HG03378 (cell line): ENCODE results near the gene MRPL2.
"Not testable (repeated sequence)": the region's sequence is repeated elsewhere in the genome, so short reads cannot be mapped to it uniquely, and the experiment has no call there.

Experiments
- ATAC-seq: cut with Tn5 transposase; IDR thresholded peaks from one replicate; pipeline ENCODE4 v1.9.1; 2021; ENCODE audit warnings: mild to moderate bottlenecking, moderate library complexity; ENCODE audit not compliant: unreplicated experiment

The MRPL2 gene

DNA sequence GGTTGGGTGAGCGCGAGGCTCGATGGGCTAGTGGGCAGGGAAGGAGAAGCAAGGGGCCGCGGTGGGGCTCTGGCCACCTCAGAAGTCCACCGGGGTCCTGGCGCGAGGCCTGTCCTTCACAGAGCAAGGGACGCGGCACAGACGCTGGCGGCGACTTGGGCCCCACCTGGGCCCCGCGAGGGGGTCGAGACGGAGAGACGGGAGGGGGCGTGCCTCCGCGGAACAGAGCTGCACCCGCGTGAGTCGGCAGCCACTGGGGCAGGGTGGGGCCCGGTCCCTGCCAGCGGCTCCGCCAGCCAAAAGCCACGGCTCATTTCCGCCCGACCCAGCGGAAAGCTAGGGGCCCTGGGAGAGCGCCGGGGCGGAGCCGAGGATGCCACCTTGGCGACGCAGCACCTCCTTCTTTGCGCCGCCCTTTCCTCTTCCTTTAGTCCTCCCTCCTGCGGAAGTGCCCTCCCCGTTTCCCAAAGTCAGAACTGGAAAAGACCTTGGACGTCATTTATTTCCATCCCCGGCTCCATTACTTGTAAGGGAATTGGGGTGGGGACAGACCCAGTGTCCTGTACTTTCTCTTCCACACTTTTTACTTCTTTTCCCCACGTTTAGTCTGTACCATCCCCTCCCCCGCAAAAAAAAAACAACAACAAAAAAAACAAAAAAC, 5.6 kb downstream of the MRPL2 start, which contains the start of gene CUL7:
Gene CUL7 (minus strand): TSS at position 307 of the 661 bp plus-strand sequence. CDS start 1,063 bp downstream, outside the sequence.
- peak; percentile 59 for ATAC-seq

DNA sequence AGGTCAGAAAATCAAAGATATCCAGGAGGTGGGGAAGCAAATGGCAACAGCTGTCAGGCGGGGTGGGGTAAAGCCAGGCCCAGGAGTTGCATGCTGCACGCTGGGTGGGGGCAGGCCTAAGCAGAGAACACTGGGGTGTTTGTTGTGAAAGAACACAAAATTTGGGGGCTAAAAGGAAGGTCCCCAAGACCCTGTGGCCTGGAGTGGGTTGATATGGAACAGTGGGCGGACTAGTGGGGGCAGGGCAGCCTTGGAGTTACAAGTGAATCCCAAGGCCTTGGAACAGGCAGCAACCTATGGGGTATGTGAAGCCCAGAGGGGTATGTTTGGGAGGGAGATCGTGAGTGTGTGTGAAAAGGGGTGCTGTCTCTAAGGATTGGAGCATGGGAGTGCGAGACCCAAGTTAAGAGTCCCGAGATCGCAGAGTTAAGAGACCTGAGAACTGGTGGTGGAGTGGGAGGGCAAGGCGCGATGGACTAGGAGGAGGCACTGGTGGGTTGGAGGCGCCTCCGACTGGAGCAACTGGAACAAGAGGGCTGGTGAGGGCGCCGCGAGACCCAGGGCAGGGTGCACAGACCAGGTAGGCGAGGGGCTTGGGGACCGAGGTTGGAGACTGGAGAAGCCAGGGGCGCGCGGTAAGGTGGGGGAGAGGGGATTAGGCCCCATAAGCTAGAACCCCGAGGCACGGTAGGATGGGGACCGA, 6.2 kb downstream of the MRPL2 start:
- ATAC-seq: no peak

DNA sequence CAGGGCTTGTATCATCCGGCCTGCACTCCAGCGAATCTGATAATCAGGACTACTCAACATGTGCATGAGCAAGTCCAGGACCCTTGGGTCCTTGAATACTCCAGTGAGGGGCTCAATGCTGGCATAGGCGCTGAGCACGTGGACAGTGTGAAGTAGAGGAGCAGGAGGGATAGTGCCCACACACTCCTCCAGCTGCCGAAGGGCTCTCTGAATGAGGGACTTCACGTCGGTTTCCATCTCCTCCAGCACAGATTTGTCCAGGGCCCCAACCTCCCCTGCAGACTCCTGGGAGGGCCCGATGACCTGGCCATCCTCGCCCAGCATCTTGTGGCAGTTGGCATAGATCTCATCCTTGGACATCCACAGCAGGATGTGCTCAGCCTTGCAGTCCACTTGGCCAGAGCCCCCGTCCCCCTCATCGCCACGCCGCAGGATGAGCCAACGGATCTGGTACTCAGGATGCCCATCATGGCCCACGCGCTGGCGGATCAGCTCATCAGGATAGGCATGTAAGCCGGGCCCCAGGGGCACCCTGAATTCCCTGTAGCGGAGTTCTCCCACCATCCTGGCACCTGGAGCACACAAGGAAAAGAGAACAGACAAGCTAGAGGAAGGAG, 6.9 kb downstream of the MRPL2 start:
- ATAC-seq: no peak

DNA sequence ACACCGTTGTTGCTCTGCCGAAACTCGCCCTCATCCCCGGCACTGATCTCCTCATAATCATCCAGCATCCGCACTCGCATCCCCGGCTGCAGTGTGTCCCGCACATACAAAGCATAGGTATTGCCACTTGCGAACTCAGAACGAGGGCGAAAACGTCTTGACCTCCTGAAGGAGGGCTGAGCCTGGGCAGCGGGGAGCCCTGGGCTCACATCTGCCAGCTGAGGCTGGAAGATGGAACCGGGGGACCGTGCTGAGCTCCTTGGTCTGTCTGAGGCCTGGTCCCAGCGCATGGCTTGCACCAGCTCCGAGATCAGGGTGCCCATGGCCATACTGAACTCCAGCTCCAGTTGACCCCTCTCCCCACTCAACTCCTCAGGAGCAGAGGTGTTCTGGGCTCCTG, 8.3 kb downstream of the MRPL2 start:
- ATAC-seq: no peak

DNA sequence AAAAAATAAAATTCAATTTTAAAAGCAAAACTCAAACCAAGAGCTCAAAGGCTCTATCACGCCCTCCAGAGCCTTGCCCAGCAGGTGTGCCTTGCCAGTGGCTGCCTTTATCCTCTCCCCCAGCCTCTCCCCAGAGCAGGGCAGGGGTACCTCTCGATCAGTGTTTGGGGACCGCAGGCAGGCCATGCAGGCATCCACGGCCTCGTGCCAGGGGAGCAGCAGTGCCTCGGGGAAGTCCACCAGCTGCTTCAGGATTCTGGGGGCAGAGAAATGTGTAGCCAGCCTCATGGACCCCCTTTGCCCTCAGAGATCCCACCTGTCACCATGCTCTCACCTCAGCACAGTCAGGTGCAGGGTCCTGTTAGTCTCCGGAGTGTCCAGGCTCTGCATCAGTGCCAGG, 11.2 kb downstream of the MRPL2 start:
- ATAC-seq: no peak

DNA sequence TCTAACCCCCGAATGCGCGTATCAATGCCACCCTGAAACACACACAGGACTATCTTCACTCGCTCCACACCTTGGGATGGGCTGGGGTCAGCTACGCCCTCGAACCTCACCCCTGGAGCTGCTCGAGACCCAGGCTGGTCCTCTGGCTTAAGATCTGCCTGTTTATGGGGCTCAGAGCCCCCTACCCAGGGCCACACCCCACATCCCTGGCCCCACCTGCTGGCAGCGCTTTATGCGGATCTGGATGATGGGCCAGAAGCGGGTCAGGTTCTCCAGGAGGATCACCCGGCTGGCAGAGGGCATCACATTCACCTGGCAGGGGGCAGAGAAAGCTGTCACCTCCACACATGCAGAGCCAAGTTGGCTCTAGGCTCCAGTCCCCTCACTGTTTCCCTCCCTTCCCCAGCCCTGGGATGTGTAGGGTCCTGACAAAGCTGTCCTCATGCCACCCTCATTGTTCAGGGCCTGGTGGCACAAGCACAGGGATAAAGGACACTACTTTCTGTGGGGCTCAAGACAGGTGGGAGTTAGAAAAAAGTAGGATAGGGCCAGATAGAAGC, 13.8 kb downstream of the MRPL2 start:
- no peak for ATAC-seq

DNA sequence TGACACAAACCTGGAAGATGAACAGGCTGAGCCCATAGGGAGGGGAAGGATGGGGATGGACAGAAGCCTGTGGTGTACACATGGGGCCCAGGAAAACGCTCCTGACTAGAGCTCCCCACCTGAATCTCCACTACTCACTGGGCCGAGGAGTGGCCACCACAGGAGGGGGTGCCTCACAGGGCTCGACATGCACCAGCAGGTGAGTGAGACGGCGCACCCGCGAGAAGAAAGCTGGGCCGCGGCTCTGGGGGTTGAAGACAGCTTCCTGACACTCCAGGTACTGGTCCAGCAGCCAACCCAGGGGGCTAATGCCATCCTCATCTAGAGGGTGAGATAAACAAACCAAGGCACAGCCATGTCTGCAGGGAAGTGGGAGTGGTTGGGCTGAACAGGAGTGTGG, 15.9 kb downstream of the MRPL2 start:
- ATAC-seq: no peak

DNA sequence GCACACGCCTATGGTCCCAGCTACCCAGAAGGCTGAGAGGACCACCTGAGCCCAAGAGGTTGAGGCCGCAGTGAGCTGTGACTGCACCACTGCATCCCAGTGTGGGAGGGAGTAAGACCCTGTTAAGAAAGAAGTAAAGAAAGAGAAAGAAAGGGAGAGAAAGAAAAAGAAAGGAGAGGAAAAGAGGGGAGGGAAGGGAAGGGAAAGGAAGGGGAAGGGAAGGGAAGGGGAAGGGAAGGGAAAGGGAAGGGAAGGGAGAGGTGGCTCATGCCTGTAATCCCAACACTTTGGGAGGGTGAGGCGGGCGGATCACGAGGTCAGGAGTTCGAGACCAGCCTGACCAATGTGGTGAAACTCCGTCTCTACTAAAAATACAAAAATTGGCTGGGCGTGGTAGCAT, 17.8 kb downstream of the MRPL2 start:
- not testable (repeated sequence) for ATAC-seq

DNA sequence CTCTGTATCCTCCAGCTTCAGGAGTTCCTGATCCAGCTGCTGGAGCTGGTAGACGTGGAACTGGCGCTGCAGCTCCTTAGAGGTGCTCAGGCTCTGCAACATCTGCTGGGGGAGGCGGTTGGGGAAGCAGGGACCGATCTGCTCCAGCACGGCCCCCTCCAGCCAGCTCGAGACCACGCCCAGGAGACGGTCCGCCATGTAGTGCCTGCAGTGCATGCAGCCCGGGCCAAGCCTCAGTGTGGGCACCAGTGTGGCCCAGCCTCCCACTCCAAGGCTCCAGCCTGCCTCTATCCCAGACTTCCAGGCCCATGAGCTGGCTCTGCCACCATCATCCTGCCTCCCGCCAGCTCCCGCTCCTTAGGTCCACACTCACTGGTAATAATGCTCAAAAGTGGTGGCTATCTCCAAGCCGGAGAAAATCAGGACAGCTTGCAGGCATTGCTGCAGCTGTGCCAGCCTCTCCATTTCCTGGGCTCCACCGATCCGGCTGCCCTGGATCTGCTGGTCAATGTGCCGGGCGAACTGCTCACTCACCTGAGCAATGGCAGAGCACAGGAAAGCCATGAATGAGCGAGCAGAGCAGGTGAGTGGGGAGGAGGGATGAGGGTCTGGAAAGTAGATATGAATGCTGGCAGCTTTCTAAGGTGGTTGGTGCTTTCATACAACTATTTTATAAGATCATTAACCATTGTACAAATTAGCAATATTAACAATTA, 18.5 kb downstream of the MRPL2 start:
- no peak for ATAC-seq

DNA sequence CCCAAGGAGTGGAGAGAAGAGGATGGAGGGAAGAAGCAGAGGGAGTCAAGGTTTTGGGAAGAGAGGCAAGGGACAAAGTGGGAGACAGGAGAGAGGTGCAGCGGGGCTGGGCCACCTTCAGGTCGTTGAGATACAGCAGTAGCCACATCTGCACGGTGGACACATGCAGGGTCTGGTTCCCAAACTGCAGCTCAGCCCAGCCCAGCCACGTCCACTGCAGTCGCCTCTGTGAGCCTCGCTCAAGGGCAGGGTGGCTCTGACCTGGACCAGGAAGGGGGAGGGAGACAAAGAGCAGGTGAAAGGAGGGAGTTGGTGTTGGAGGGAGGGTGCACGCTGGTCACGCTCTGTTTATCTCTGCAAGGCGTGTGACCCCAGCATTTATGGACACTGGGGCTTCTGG, 20.5 kb downstream of the MRPL2 start:
- ATAC-seq: no peak

DNA sequence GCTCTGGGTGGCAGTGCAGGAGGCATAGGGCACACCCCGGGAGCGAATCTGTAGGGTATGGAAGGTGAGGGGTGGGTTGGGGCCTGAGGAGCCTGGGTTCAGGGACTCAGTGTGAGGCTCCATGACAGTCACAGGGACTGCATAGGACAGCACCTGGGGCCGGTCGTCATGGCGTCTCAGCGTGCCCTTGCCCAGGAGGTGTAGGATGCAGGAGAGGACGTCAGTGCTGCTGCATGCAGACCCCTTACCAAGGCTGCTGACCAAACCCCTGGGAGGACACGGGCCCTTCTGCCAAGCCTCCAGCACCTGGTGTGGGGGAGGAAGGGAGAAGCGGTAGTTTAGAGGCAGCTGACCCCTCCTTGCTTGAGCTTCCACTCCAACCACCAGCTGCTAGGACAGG, 21.5 kb downstream of the MRPL2 start:
- ATAC-seq: no peak

DNA sequence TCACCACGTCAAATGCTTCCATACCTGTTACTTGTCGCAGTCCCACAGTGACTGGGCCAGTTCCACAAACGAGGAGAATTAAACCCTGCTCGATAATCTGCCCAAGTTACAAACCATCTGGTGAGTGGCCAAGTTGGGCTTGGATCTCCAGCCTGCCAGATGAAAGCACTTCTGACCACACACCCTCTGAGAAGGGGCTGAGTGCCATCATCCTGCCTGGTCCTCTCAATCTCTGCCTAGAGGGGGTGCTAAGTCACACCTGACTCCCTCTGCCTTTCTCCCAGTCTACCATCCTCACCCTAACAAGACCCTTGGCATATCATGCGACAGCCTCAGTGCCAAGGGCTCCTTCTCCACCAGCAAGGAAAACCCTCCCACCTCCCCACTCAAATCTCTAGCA, 22.0 kb downstream of the MRPL2 start:
- no peak for ATAC-seq

DNA sequence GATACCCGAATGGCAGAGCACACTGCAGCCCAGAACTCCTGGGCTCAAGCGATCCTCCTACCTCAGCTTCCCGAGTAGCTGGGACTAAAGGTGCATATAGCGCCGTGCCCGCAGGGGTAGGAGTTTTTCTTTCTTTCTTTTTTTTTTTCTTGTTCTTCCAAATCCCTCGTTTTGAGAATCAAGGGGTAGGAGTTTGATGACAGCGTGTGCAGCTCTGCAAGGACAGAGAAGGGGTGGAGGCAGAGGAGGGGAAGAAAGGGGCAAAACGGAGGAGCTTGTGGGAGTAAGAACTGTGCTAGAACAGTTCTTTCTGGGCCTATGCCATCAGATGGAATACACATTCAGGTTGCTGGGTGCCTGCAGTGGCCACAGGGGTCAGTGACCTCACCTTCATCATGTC, 22.5 kb downstream of the MRPL2 start:
- no peak for ATAC-seq

DNA sequence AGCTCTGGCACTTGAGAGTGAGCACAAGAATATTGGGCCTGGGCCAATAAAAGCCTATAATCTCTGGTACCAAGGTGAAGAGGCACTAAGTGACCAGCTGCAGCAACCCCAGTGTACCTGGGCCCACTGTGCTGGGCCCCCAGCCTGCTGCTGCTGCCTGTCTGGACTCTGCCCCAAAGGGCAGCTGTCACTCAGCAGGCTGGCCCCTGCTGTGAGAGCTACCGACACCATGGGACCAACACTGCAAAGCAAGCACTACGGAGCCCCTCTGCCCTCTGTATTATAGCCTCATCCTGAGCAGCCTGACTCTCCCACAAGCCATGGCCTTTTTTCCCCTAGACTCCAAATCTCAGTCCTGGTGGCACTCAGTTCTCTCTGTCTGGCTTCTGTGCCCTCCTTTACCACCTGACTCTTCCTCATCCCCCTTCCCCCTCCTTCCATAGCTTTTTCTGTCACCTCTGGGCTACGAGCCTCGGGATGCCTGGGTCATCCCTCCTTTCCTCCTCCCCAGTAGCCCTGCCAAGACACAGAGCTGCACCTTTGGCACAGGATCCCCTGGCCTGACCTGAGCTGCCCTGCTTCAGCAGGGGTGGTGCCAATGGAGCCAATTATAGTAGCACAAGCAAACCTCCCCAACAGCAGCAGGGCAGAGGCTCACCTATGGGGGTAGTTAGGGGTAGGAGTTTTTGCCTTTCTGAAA, 23.6 kb downstream of the MRPL2 start:
- ATAC-seq: no peak

DNA sequence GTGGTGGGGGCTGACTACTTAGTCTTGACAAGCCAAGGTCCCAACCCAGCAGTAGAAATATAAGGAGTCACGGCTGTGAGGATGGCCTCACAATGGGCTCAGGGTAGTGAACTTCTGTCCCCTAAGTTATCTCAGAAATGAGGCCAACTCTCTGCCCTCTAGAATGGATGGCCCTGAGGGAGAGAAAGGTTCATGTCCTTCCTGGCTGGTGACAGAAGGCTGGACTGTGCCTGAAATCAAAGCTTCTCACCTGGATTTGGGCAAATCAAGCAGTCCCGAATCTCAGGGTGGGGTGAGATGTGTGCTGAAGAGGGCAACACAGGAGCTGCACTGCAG, 25.1 kb downstream of the MRPL2 start:
- no peak for ATAC-seq

DNA sequence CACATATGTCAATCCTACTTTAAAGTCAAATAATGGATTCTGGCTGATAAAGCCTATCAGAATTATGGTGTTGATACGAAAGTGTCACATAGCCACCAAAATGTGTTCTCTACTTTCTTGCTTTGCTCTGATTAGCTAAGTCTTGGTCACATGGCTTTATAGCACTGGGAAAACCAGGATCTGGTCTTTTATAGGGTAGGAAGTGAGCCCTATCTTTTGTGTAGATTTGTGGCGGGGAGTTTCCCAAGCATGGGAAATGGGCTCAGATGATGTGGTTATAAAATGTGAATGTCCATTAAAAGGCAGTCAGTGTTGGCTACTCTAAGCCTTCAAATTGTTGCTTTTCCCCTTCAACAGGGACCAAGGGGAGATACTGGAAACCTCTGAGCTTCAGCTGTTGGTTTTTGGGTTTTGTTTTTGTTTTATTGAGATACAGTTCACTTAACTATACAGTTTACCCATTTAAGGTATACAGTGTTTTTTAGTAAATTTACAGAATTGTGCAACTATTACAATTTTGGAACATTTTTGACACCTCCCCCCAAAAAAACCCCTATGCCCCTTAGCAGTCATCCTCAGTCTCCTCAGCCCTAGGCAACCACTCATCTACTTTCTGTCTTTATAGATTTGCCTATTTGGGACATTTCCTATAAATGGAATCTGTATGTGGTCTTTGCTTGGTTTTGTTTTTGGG, 25.6 kb downstream of the MRPL2 start:
- ATAC-seq: no peak

DNA sequence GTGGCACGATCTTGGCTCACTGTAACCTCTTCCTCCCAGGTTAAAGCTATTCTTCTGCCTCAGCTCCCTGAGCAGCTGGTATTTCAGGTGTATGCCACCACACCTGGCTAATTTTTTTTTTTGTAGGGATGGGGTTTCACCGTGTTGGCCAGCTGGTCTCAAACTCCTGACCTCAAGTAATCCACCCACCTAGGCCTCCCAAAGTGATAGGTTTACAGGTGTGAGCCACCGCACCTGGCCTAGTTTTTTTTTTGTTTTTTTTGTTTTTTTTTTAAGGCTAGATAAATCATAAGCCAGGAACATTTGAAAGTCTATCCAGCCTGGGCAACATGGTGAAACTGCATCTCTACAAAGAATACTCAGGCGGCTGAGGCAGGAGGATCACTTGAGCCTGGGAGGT, 26.9 kb downstream of the MRPL2 start:
- no peak for ATAC-seq

DNA sequence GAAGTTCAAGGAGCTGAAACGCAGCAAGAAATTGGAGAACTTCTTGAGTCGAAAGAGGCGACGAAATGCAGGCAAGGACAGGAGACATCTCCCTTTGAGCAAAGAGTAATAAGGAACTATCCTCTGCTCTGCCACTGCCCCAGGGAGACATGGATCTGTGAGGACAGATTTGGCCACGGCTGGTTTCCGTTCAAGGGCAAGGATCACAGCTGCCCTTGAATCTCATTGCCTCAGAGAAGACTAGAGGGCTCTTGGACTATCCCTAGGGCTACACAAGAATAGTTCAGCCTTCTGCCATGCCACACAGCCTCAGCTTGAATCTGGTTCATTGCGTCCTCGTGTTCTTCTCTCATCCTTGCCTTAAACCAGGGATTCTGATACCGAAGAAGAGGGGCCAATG, 30.1 kb downstream of the MRPL2 start:
- no peak for ATAC-seq

DNA sequence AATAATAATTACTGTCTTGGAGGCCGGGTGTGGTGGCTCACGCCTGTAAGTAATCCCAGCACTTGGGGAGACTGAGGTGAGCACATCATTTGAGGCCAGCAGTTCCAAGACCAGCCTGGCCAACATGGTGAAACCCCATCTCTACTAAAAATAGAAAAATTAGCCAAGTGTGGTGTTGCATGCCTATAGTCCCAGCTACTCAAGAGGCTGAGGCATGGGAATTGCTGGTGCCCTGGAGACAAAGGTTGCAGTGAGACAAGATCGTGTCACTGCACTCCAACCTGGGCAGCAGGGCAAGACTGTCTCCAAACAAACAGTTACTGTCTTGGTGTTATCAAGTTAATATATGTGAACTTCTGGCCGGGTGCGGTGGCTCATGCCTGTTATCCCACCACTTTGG, 32.9 kb downstream of the MRPL2 start:
- ATAC-seq: no peak

DNA sequence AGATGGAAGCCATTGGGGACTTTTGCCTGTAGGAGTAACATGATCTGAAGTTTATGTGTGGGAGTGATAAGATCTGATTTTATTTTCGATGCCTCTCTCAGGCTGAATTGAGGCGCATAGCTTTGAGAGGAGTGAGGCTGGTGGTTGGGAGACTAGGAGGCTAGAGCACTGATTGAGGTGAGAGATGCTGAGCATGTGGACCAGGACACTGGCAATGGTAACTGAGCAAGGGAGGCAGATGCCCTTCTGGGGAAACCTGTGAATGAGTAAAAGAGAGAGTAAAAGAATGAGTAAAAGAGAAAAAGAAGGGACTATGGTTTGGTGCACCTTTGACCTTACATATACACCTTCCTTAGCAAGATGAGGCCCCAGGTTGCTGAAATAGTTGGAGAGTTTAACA, 34.8 kb downstream of the MRPL2 start:
- no peak for ATAC-seq
